HEK293T (cell line): Measurements from ENCODE around the gene PDE3B.

ENCODE experiments used
- ELF4 ChIP-seq: fragments of 450-650 bp; IDR thresholded peaks from 2 replicates; pipeline ENCODE4 v1.6.1; 2017; ENCODE audit warnings: antibody characterized with exemption
- FOXA1 ChIP-seq: fragments of 450-650 bp; IDR thresholded peaks from 2 replicates; pipeline ENCODE4 v1.6.1; 2016; ENCODE audit warnings: mild to moderate bottlenecking
- FOXM1 ChIP-seq: fragments of 450-650 bp; IDR thresholded peaks from 2 replicates; pipeline ENCODE4 v1.6.1; 2017; ENCODE audit warnings: mild to moderate bottlenecking, borderline replicate concordance
- NFRKB ChIP-seq: fragments of 450-650 bp; IDR thresholded peaks from 2 replicates; pipeline ENCODE4 v1.6.1; 2016; ENCODE audit warnings: mild to moderate bottlenecking, moderate library complexity
- SP1 ChIP-seq: fragments of 450-650 bp; IDR thresholded peaks from 2 replicates; pipeline ENCODE4 v1.6.1; 2017

- TF ChIP-seq FOXA1 (no peak), NFRKB (no peak), SP1 (no peak), FOXM1 (no peak), ELF4 (no peak)
Measured at GRCh38 chr11:14669499-14669898, 25.9 kb downstream of the PDE3B start.
